GM23248 (cell line): Measurements from ENCODE around the gene TSEN2. TPM values are rescaled to one million over a fixed set of nuclear protein-coding genes. Genes with fewer than 3 reads are reported as not detected.

Source experiments
- DNase-seq: peaks from one replicate; pipeline ENCODE4 v3.0.0-alpha.2; 2015
- H2AFZ ChIP-seq: fragments of 200-600 bp; sonication (generic); 2 replicates; pipeline ENCODE4 v1.6.1; 2016; ENCODE audit warnings: antibody characterized with exemption
- H3F3A ChIP-seq: fragments of 200-600 bp; sonication (generic); 2 replicates; pipeline ENCODE4 v1.6.1; 2016; ENCODE audit warnings: mild to moderate bottlenecking, antibody characterized with exemption, mixed run types; ENCODE audit not compliant: insufficient read depth
- H3K27ac ChIP-seq: fragments of 200-600 bp; sonication (generic); 2 replicates; pipeline ENCODE4 v1.5.1; 2016; ENCODE audit warnings: mild to moderate bottlenecking
- H3K27me3 ChIP-seq: fragments of 200-600 bp; sonication (generic); replicated peaks from 2 replicates; pipeline ENCODE4 v1.6.1; 2016; ENCODE audit warnings: mild to moderate bottlenecking; ENCODE audit not compliant: insufficient read depth
- H3K36me3 ChIP-seq: fragments of 200-600 bp; sonication (generic); 2 replicates; pipeline ENCODE4 v1.6.1; 2016; ENCODE audit warnings: low read depth, mild to moderate bottlenecking
- H3K4me1 ChIP-seq: fragments of 200-600 bp; sonication (generic); 2 replicates; pipeline ENCODE4 v1.6.1; 2016; ENCODE audit warnings: mild to moderate bottlenecking; ENCODE audit not compliant: insufficient read depth
- H3K4me2 ChIP-seq: fragments of 200-600 bp; sonication (generic); one replicate; pipeline ENCODE4 v1.6.1; 2016; ENCODE audit warnings: mild to moderate bottlenecking; ENCODE audit not compliant: unreplicated experiment
- H3K4me3 ChIP-seq: fragments of 200-600 bp; sonication (generic); 2 replicates; pipeline ENCODE4 v1.5.1; 2016; ENCODE audit warnings: mild to moderate bottlenecking
- H3K79me2 ChIP-seq: fragments of 200-600 bp; sonication (generic); 2 replicates; pipeline ENCODE4 v1.6.1; 2016; ENCODE audit warnings: mild to moderate bottlenecking; ENCODE audit not compliant: insufficient read depth
- H3K9ac ChIP-seq: fragments of 200-600 bp; sonication (generic); 2 replicates; pipeline ENCODE4 v1.6.1; 2016; ENCODE audit warnings: mild to moderate bottlenecking
- H3K9me2 ChIP-seq: fragments of 200-600 bp; sonication (generic); 2 replicates; pipeline ENCODE4 v1.6.1; 2016; ENCODE audit warnings: mixed run types, mild to moderate bottlenecking, moderate library complexity; ENCODE audit not compliant: insufficient read depth
- H3K9me3 ChIP-seq: fragments of 200-600 bp; sonication (generic); one replicate; pipeline ENCODE4 v1.6.1; 2017; ENCODE audit warnings: low read depth
- H4K20me1 ChIP-seq: fragments of 200-600 bp; sonication (generic); 2 replicates; pipeline ENCODE4 v1.6.0; 2016; ENCODE audit not compliant: insufficient read depth
- EZH2 ChIP-seq: fragments of 200-600 bp; sonication (generic); IDR thresholded peaks from 2 replicates; pipeline ENCODE4 v1.6.1; 2018; ENCODE audit warnings: antibody characterized with exemption, mild to moderate bottlenecking; ENCODE audit not compliant: insufficient read depth, poor library complexity, severe bottlenecking
- EZH2phosphoT487 ChIP-seq: fragments of 200-600 bp; sonication (generic); IDR thresholded peaks from 2 replicates; pipeline ENCODE4 v1.6.1; 2018; ENCODE audit warnings: antibody characterized with exemption, moderate library complexity, mild to moderate bottlenecking, low read depth; ENCODE audit not compliant: insufficient read depth
- WGBS, 2 experiments: methylation state at CpG; one replicate each; pipeline ENCODE4 v1.1.6; 2015 to 2017; ENCODE audit warnings: low lambda C conversion rate in 2 of 2, low coverage in 1 of 2; ENCODE audit errors: missing lambda C conversion rate in 2 of 2; 5-methylcytosine and 5-hydroxymethylcytosine counted together
- in situ Hi-C: fragments of 300-500 bp; cut with MboI; formaldehyde crosslinking; loops from 2 replicates; pipeline ENCODE4 v1.15.0; 2020
- polyA plus RNA-seq: library from polyadenylated mRNA; unstranded; fragments of >200 nt; fragmentation: Nextera tagmentation; extraction: Ambion mirVana; gene quantifications from 2 replicates; pipeline ENCODE4 v1.2.1, GENCODE V29; 2016
- total RNA-seq: library from RNA; depleted of rRNA; stranded (reverse); fragments of >200 nt; shearing (Covaris generic); gene quantifications from 2 replicates; pipeline ENCODE4 v1.2.3, GENCODE V29; 2014

TSEN2 gene
- total and polyA plus RNA-seq, 2 experiments from 2014 or later = 9.6 to 13.6 TPM

GRCh38 chr3:12465151-12465835 lies 19.0 kb upstream of the TSEN2 start:
- H2AFZ ChIP-seq = no peak overlapping the region
- 78 to 81% methylated on average over 18 of the region's 18 CpGs for WGBS, 2 experiments
- no peaks in the 10 kb centered on the region for H3K9me3 ChIP-seq
- no peaks in the 10 kb centered on the region for H3K79me2 ChIP-seq
- no peaks in the 10 kb centered on the region for H4K20me1 ChIP-seq
- no peaks in the 10 kb centered on the region for H3K27me3 ChIP-seq
- H3K9me2 ChIP-seq = no peaks in the 10 kb centered on the region
- H3K9ac ChIP-seq = no peak overlapping the region
- H3F3A ChIP-seq = peaks cover 4% of the 10 kb centered on the region; the same call in 1 of the 2 replicates
- no peak for TF ChIP-seq EZH2
- no peak overlapping the region for H3K27ac ChIP-seq
- H3K4me2 ChIP-seq = no peak overlapping the region
- no peak overlapping the region for H3K4me3 ChIP-seq
- DNase-seq = no peak
- no peaks in the 10 kb centered on the region for H3K4me1 ChIP-seq
- in situ Hi-C loops = no loop called here
- no peaks in the 10 kb centered on the region for H3K36me3 ChIP-seq

GRCh38 chr3:12465836-12466225 lies 18.4 kb upstream of the TSEN2 start:
- Histone ChIP-seq H3K36me3 (no peaks in the 10 kb centered on the region), H3K9me2 (no peaks in the 10 kb centered on the region), H3K9me3 (no peaks in the 10 kb centered on the region), H3F3A (peaks cover 6% of the 10 kb centered on the region; the same call in 1 of the 2 replicates), H3K27me3 (no peaks in the 10 kb centered on the region), H3K27ac (no peak overlapping the region), H4K20me1 (no peaks in the 10 kb centered on the region), H3K4me1 (no peaks in the 10 kb centered on the region), H3K4me2 (no peak overlapping the region), H3K9ac (no peak overlapping the region), H3K79me2 (no peaks in the 10 kb centered on the region), H3K4me3 (no peak overlapping the region), H2AFZ (no peak overlapping the region)
- in situ Hi-C loops = no loop called here
- WGBS, 2 experiments = 28 to 47% methylated on average over 4 of the region's 4 CpGs
- TF ChIP-seq EZH2 (no peak), EZH2phosphoT487 (no peak)
- no peak for DNase-seq

- Histone ChIP-seq H3F3A (peaks cover 6% of the 10 kb centered on the region; the same call in 1 of the 2 replicates), H2AFZ (no peak overlapping the region), H3K4me3 (no peak overlapping the region), H3K27ac (no peak overlapping the region), H3K4me2 (no peak overlapping the region), H3K9me3 (no peaks in the 10 kb centered on the region), H3K79me2 (no peaks in the 10 kb centered on the region), H3K36me3 (no peaks in the 10 kb centered on the region), H3K4me1 (no peaks in the 10 kb centered on the region), H4K20me1 (no peaks in the 10 kb centered on the region), H3K27me3 (no peaks in the 10 kb centered on the region), H3K9ac (no peak overlapping the region), H3K9me2 (no peaks in the 10 kb centered on the region)
- no peak for DNase-seq
- WGBS, 2 experiments = 95 to 100% methylated on average over 2 of the region's 2 CpGs
- TF ChIP-seq EZH2 (no peak), EZH2phosphoT487 (no peak)
- in situ Hi-C loops = no loop called here
Observed at GRCh38 chr3:12467746-12468145, 16.5 kb upstream of the TSEN2 start.

- no peak overlapping the region for H3K4me2 ChIP-seq
- WGBS, 2 experiments = 82 to 83% methylated on average over 6 of the region's 6 CpGs
Observed at GRCh38 chr3:12468276-12468675, 16.0 kb upstream of the TSEN2 start.

More at GRCh38 chr3:12468276-12468675, 16.0 kb upstream of the TSEN2 start:
- in situ Hi-C loops = no loop called here
- Histone ChIP-seq H3K36me3 (no peaks in the 10 kb centered on the region), H3K27ac (no peak overlapping the region), H3F3A (peaks cover 6% of the 10 kb centered on the region; the same call in 1 of the 2 replicates), H4K20me1 (no peaks in the 10 kb centered on the region), H3K9me2 (no peaks in the 10 kb centered on the region), H3K4me3 (no peak overlapping the region), H2AFZ (no peak overlapping the region), H3K27me3 (no peaks in the 10 kb centered on the region), H3K4me1 (0 out of 2 replicates have a peak, but pooled peaks cover 4% of the 10 kb centered on the region), H3K9ac (no peak overlapping the region), H3K9me3 (no peaks in the 10 kb centered on the region), H3K79me2 (no peaks in the 10 kb centered on the region)
- DNase-seq = no peak
- TF ChIP-seq EZH2 (no peak), EZH2phosphoT487 (no peak)
